Renal cortex interstitium (tissue), 11 donors: ENCODE results near the gene SH3TC1. TPM values are rescaled to one million over a fixed set of nuclear protein-coding genes. Genes with fewer than 3 reads are reported as not detected.

Experiments used
- DNase-seq, 11 donors: peaks; one replicate each; pipeline ENCODE4 v3.0.0-alpha.2; 2013; ENCODE audit warnings: low read depth in 9 of 11, low spot score in 4 of 11; ENCODE audit errors: extremely low read depth in 1 of 11
- polyA plus RNA-seq, 3 donors: library from polyadenylated mRNA; unstranded; fragments of 120-200 nt; gene quantifications; one replicate each; pipeline ENCODE4 v1.2.1, GENCODE V29; 2013; ENCODE audit not compliant: insufficient read length in 3 of 3

Gene SH3TC1
- polyA plus RNA-seq, 3 donors: 18.0 to 43.1 (median 24.4) TPM

DNA sequence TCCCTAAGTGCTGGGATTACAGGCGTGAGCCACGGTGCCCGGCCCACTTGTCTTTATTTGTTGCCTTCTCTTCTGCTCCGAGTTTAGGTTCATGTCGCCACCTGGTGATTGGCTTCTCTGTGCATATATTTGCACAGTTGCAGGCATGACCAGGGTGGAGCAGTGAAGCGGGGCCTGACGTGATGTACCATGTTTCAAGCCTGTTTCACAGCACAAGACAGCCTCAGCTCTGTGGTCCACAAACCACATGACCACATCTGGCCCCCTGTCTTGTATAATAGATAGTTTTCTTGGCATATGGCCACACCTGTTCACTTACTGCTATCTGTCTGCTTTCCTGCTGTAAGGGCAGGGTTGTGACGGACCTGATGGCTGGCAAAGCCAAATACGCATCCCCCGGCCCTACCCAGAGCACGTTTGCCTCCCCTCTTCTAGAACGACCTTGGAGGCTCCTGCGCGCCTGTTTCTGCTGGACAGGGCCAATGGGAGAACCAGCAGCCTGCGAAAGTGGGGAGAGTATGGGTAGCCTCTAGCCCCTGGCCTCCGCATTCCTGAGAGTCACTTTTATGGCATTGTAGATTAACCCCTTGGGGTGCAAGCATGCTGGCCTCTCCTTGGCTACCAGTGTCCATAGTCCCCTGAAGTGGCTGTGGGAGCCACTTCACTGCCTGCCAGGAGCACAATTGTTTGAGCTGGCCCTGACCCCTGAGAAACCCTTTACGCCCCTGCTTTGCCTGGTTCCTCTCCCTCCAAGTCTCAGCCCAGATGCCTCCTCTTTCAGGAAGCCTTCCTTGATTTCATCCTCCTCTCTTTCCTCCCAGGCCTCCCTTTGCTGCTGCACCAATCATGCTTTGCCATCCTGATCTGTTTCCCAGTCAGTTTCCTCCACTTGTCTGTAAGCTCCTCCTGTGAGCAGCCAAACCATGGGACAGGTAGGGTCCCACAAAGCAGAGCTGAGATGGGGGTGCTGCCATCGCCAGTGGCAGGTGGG is 6.0 kb upstream of the SH3TC1 start:
- DNase-seq: peak in 1 of 11 donors; percentile 77

DNA sequence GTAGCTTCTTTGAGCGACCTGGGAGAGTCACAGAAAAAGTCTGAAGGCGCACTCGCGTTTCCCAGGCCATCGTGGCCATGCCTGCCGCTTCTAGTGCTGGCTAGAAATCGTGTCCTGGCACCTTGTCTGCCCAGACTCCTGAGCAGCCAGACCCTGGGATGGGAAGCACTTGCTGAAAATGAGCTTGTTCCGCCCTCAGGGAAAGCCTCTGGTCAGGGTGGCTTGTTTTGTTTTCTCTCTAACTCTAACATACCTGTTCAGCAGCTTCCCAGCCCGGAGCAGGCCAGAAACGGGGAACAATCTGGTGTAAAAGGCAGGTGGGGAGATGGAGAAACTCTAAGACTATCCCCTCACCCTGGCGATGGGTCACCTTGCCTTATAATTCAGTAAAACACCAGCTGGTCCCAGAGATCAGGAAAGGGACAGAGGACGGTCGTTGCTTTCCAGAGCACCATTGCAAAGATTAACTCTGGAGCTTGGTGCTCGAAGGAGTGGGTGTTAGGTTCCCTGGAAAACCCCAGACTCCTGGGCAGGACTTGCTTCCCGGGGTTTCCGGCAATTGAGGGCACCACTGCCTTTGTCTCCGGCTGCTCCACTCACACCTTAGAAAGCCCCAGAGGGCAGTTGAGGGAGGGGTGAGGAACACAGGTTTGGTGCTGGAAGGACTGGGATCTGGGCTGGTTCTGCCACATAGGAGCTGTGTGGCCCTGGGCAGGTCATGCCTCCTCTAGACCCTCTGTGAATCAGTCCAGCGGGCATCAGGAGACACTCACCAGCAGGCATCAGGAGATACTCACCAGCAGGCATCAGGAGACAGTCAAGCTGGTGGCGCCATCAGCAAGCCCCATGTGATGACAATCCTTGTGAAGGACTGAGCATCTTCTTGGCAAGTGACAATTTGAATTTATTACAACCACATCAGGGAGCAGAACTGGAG is 4.5 kb upstream of the SH3TC1 start:
- DNase-seq: no peak

DNA sequence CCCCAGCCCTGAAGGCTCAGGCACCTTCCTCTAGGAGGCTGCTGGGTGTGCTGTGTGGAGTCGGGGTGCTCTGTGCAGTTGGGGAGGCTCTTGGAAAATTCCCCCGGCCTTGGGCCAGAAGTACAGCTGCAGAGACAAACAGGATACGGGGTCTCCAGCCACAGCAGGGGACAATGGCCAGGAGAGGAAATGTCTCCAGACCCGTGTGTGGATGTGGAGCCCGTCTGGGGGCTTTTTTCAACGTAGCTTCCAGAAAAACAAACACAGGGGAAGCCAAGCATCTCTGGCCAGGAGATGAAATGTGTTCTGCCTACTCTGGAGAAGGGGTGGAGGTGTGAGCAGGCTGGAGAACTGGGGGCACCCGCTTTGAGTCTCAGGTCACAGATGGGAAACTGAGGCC is 3.7 kb upstream of the SH3TC1 start:
- no peak for DNase-seq

DNA sequence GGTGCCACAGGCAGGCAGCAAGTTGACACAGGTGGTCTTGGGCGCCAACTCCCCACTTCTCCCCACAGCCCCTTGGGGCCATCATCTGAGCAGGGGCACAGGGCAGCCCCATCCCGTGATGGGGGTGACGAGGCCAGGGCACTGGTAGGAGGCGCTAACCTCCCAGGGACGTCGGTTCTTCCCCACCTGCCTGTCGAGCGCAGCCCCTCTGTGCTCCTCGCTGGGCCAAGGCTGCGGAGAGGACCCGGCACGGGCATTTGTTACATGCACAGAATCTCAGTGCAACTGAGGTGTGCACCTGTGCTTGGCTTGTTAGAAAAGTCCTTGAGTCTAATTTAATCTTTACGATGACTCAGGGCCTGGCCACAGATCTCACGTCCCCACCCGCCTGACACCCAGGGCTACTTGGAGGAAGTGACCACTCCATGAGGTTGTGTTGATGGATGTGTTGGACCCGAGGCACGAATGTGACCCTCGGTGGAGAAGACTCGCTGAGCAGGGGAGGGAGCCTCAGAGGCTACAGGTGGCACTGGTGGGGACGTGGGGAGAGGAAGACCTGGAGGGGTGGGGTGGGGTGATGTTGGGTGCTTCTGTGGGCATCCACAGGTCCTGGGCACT is 3.1 kb upstream of the SH3TC1 start:
- DNase-seq: no peak

DNA sequence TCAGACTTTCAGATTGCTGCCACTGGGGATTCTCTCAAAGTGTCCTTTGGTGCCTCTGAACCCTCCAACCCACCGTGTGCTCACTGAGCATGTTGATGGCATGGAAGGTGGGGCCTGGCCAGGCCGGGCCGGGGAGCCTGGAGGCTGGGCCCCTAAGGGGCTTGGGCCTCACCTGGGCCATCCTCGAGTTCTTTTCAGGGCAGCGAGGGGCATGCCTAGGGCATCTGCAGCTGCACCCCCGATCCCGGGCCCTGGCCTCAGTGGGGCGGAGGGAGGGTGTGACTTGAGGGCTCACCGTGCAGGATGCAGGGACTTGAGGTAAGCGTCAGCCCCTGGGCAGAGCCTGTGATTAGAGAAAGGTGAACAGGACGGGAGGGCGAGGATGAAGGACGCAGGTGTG is 1.6 kb upstream of the SH3TC1 start:
- DNase-seq: no peak

DNA sequence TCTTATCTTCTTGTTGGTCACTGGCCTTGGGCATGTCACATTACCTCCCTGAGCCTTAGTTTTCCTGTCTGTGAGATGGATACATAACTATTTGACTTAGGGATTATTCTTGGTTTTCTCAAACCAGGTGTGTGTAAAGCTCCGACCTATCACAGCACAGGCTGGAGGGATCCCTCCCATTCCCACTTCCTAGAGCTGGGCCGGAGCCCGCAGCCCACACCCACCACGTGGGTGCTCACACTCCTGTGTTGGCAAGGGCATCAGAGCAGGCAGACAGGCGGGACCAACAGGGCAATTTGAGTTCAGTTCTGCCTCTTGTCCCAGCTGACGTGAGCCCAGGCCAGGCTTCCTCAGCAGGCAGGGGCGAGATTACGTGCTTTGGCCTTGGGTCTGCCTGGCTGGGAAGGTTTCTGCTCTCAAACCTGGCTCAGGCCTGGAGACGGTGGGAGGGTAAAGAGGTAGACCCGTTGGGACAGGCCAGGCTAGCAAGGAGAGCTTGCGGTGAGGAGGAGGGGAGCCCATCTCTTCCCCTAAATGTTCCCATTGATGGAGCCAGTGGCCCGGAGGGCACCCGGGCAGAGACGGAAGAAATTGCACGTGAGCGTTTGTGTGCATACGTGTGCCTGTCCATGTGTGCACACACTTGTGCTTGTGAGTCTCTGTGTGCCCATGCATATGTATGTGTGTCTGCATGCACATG is 734 bp upstream of the SH3TC1 start:
- no peak for DNase-seq

DNA sequence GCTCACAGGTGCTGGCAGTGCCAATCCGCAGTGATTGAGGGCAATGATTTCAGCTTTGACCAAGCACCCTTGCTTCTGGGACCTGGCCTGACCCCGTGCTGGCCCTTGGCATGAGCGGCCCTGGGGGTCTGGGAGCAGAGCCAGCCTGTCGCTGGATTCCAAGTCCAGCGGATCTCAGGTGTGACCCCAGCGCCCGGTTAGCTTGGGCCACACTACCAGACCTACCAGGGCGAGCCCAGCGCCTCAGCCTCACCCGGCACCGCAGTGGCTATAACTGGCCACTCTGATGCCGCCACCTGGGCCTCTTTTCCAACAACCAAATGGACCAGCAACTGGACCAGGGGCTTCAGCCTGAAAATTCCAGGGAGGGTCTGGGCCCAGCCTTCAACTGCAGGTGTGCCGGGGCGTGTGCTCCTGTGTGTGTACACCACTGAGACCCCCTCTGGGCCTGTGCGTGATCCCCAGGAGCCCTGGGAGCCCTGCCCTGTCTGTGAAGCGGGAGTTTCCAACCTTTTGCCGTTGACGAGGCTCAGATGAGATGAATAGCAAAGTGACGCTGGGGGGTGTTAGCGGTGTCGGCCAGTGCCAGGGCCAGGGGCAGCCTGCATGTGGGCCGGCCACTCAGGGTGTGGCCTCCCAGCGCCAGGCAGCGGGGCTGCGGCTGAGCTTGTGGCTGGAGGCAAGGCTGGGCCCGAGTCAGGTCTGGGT is 658 bp downstream of the SH3TC1 start:
- no peak for DNase-seq

DNA sequence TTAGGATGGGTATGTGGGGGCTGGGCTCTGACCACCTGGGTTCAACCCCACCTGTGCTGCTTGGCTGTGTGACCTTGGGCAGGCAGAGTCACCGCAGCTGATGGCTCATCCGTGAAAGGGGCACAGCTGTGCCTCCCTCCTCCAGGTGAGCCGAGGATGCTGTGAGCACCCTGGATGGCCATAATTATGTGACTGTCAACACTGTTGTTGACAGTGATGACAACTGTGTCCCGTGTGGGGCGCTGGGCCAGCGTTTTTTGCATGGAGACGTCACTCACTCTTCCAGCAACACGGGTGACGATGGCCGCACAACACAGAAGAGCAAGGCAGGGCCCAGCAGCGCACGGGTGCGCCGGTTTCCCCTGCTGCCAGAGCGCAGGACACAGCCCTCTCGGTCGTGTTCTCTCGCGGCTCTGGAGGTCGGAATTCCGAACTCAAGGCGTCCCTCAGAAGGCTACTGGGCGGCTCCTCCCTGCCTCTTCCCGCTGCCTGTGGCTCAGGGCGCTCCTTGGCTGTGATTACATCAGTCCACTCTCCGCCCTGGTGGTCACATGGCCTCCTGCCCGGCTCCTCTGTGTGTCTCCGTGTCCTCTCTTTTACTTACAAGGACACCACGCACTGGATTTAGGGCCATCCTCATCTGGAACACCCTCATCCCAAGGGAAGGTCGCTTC is 1.3 kb downstream of the SH3TC1 start:
- DNase-seq: no peak

DNA sequence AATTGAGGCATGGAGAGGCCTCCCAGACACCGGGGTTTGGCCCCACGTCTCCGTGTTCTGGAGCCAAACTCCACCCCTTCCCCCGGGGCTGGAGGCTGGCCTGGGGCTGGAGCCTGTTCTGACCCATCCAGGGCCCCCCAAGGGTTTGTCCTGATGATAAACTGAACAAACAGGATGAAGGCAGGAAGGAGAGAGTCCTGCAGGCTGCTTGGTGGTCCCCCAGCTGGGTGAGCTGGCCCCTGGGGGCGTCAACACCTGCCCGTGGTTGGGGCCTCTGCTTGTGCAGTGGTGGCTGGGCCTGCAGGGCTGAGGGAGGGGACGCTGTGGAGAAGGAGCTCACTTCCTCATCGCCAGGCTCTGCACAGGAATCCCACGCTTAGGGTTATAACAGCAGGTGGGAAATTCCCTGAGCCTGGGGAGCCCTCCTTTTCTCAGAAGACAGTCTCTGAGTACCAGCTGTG is 2.3 kb downstream of the SH3TC1 start:
- no peak for DNase-seq

DNA sequence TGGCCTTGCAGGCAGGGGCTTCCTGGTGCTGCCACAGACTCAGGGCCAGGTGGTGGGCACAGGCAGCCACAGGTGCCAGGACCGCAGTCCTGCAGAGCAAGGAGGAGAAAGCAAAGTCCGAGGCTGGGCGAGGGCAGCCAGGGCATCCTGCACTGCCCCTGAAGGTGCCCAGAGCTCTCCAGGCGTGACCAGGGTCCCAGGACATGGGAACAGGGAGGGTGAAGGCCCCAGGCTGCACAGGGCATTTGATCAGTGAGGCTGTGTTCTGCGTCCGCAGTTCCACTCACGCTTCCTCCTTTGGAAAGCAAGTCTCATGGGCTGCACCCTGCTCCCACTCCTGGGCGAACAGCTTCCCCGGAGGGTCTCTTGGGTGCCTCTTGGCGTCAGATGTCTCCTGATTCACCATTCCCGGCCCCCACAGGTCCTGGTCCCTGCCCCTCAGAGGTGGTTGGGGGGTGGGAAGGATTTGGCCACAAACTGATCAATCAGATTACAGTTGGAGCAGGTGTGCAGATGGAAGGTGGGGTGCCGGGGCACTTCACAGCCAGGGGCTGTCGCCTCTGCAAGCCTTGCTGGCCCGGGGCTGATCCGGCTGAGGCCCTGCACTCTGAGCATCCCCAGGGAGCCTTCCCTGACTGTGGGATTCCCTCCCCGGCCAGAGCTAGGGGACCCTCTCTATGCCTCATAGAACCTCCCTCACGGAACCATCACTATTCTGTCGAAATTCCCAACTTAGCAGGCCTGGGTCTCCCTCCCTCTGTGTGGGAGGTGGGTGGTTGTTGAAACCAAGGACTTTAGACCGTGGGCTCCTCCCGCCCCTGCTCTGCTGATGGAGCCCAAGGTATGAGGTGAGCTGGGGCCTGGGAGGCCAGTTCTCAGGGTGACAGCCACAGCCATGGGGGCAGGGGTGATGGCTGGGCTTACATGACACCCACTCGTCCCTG is 3.3 kb downstream of the SH3TC1 start:
- DNase-seq: no peak

DNA sequence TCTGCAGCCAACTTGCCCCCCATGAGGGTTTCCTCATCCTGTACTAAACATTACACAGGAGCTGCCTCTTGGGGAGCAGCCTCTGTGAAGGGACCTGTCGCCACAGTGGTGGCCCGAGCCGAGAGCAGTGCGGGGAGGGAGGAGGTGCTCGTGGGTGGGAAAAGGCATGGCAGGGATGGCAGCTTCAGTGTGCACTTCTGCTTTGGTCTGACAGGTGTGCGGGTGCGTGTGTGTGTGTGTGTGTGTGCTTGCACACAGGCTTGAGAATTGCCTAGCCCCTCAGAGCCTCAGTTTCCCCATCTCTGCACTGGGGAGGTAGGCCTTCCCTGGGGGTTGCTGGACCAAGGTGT is 3.9 kb downstream of the SH3TC1 start:
- DNase-seq: no peak

DNA sequence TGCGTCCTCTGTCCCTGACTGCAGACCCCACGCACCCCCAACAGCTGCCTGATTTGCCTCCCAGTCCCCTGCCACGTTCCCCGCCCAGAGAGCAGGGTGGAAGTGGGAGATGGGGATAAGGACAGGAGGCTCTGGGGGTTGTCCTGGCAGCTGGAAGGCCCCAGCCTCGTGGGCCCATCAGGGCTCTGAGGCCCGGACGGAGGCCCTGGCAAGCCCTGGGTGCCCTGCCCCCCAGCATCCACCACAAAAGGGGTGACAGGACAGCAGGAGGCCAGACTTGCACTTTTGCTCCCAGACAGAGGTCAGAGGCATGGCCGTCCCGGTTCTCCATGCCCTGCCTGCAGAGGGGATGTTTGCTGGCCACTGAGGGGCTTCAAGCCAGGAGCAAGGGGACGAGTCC is 4.7 kb downstream of the SH3TC1 start:
- no peak for DNase-seq

DNA sequence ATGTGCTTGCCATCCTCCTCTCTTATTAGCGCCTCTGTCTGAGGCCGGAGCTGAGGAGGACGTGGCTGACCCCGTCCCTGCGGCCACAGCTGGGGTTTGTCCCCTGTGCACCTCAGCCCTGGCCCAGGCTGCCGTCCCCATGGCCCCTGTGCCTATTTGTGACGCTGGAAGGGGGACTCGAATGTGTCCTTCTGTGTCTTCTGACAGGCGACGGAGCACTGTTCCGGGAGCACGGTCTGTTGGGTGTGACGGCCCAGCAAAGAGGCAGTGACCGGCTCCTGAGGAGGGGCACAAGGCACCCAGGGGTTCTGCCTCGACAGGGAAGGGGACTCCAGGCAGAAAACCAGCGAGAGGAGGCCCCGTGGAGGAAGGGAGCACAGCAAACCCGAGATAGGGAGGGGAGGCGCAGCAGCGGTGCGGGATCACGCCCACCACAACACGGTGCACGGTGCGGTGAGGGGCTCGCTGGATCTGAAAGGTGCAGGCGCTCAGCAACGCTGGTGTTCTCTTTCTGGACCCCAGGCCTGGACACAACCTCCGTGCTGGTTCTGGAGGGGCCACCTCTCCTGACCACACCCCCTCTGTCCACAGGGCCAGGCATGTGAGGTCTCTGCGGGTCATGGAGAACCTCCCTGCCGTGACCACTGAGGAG is 5.6 kb downstream of the SH3TC1 start:
- no peak for DNase-seq

DNA sequence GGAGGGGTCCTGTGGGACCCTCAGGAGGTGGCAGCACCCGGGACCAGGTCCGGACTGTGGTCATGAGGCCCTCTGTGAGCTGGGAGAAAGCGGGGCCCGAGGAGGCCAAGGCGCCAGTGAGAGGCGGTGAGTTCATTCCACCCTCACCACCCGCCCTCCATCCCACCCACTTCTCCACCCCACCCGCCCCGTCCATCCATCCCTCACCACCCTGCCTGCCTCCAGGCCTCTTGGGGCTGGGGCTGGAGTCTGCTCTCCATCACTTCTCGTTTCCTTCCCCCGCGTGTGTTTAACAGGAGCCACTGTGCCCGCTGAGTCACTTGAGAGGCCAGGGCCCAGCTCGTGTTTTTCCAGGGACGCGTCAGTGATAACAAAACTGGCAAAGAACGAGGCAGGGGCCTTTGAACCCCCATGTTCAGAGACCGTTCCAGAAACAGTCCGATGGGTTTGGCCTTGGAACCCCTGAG is 6.2 kb downstream of the SH3TC1 start:
- DNase-seq: no peak

DNA sequence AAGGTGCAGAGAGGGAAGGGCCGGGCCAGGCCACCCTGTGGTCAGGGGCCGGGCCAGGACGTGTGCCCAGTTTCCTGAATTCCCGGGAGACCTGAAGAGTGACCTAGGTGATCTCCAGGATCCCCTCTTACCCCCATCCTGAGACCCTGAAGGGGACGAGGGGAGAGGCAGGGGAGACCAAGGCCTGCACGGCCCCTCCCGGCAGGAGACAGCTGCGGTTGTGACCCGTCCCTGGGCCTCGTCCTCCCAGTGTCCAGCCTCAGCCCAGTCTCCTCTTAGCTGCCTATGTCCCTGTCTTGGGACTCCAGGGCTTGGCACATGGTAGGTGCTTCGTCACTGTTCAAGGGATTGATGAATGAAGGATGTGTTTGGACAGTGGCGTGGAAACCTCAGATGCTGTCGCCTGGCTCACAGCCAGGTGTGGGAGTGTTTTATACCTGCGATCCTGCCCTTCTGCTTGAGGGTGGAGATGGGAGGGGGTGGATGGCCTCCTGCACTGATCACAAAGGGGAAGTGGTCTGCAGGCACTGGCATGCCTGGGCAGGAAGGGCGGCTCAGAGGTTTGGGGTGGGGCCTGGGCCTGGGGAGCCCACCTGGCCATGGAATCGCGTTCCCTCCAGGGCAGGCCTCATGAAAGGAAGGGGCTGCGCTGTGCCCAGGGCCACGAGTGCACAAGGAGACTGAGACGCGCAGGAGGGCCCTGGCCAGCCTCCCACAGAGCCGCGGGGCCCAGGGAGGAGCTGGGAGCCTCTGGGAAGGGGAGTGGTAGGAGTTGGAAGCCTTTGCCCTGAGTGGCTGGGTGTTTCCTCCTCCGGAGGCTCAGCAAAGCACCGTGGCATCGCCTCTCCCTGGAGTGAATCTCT is 6.9 kb downstream of the SH3TC1 start:
- no peak for DNase-seq
